LNCaP clone FGC (cell line): ENCODE measurements around the gene SLC25A38.

Experiments
- DNase-seq: peaks from one replicate; pipeline ENCODE4 v3.0.0-alpha.2; 2011; ENCODE audit warnings: low read depth
- H3K4me3 ChIP-seq: 2 replicates; pipeline ENCODE4 v1.5.1; 2011; ENCODE audit warnings: mild to moderate bottlenecking, low read depth, low read length, control low read depth
- TF ChIP-seq, protein P1 (sequence below): IDR thresholded peaks from 2 replicates; pipeline ENCODE4 v1.5.1; 2012; ENCODE audit warnings: mild to moderate bottlenecking; ENCODE audit not compliant: control insufficient read depth, insufficient read depth; ENCODE audit errors: extremely low read depth

The SLC25A38 gene

DNA sequence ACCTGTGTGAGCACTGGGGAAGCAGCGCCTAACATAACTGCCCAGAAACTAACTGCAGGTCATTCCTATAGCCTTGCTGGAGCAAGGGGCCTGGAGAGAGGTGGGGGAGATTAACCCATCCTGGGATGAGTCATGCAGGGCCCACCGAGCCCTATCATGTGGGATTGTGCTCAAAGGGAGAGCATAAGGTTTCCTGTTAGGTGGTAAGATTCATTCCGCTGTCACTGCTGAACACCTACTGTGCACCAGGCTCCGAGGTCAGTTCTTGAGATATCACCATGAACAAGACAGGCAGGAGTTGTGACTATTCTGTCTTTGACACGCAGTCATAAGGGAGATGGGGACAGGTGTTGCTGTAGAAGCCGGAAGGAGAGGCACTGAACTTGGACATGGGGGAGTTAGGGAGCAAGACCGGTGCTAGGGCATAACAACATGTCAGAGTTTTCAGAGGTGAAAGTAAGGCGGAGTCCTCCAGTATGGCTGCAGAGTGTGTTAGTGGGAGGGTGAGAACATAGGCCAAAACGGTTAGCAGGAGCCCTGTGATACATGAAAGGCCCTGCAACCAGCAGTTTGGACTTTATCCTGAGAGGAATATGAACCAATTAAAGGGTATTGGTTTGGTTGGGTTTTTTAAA is 2.4 kb downstream of the SLC25A38 start:
- no peak for DNase-seq
- TF ChIP-seq, protein P1, sequence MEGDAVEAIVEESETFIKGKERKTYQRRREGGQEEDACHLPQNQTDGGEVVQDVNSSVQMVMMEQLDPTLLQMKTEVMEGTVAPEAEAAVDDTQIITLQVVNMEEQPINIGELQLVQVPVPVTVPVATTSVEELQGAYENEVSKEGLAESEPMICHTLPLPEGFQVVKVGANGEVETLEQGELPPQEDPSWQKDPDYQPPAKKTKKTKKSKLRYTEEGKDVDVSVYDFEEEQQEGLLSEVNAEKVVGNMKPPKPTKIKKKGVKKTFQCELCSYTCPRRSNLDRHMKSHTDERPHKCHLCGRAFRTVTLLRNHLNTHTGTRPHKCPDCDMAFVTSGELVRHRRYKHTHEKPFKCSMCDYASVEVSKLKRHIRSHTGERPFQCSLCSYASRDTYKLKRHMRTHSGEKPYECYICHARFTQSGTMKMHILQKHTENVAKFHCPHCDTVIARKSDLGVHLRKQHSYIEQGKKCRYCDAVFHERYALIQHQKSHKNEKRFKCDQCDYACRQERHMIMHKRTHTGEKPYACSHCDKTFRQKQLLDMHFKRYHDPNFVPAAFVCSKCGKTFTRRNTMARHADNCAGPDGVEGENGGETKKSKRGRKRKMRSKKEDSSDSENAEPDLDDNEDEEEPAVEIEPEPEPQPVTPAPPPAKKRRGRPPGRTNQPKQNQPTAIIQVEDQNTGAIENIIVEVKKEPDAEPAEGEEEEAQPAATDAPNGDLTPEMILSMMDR = no peak
- no peak overlapping the region; the same call in 1 of the 2 replicates for H3K4me3 ChIP-seq

DNA sequence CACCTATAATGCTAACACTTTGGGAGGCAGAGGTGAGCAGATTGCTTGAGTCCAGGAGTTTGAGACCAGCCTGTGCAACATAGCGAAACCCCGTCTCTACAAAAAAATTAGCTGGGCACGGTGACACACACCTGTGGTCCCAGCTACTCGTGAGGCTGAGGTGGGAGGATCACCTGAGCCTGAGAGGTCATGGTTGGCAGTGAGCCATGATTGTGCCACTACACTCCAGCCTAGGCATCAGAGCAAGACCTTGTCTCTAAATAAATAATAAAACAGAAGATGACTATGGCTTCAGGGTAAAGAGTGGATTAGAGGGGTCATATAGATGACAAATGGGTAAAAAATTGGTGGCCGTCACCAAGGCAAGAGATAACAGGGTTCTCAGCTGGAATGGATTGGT is 3.1 kb downstream of the SLC25A38 start:
- TF ChIP-seq, protein P1 = no peak
- no peak for DNase-seq
- H3K4me3 ChIP-seq = no peak overlapping the region

DNA sequence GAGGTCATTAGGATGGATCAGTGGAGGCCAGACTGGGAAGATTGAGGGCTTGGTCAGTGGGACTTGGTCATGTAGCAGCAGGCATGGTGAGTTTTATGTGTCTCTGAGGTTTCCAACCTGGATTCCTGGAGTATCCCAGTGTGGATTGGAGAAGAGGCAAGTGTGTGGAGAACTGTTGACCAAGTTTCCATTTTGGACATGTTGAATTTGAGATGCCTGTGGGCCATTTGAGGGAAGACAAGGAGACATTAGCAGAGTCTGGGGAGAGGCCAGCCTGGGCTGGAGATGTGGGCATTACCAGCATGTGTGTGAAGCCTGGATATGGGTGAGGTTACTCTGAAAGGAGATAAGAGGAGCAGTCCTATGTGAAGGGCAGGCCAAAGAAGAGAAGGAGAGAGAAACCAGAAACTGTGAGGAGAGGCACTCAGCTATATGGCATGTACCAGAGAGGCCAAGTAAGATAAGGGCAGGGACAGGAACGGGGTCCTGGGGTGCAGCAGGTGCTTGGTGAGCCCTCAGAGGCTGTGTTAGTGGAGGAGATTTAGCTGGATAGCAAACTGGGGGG is 4.3 kb downstream of the SLC25A38 start:
- TF ChIP-seq, protein P1 = no peak
- no peak overlapping the region for H3K4me3 ChIP-seq
- DNase-seq = no peak

DNA sequence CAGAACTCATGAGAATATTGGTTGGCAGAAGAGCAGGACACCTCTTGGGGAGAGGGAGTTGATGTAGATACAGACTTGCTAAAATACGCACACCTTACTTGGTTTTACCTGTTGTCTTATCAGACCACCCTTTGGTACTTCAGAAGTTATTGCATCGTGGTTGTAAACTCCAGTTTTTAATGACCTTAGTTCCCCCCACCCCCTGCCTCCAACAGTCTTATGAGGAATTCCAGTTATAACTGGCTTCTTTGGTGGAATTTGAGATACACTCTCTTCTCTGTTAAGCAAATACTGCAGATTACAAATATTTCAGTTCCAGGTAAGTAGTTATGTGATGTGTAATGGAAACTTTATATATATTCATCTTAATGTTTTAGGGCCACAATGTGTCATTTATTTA is 5.0 kb downstream of the SLC25A38 start:
- DNase-seq = no peak
- H3K4me3 ChIP-seq = no peak overlapping the region
- TF ChIP-seq, protein P1 = no peak

DNA sequence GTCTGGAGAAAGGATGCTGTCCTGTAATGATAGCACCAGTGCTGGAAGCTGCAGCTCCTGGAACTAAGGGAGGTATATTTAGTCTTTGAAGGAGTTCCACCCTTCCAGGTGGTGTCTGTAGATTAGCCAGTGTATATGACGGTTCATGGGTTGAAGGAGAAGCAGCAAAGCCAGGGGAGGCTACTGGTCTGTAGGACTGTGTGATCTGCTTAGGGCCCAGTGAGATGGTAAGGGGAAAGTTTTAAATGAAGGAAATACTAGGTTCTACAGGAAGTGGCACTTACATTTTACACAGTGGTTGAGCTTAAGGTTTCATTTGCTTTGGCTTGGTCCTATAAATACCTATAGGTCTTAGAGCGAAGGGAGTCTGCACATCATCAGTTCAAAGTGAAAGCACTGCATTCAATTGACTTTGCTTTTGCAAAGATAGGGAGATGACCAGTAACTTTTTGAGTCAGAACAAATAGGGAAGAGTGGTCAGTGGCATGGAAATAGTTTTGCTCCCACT is 5.6 kb downstream of the SLC25A38 start:
- no peak for DNase-seq
- TF ChIP-seq, protein P1 = no peak
- no peak overlapping the region for H3K4me3 ChIP-seq

DNA sequence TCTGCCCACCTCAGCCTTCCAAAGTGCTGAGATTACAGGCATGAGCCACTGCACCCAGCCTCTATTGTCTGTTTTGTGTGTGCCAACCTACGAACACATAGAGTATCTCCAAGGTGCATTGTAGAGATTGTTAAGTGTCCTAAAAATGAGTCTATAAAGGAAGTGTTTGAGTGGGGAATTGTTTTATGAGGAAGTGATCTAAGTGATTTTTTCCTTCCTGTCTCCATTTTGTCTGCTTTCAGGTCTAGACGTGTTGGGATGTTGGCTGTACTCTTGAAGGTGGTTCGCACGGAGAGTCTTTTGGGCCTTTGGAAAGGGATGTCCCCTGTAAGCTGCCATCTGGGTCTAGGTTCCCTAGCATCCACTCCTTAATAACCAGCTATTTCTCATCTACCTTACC is 7.0 kb downstream of the SLC25A38 start:
- no peak overlapping the region for H3K4me3 ChIP-seq
- DNase-seq = no peak
- TF ChIP-seq, protein P1 = no peak

DNA sequence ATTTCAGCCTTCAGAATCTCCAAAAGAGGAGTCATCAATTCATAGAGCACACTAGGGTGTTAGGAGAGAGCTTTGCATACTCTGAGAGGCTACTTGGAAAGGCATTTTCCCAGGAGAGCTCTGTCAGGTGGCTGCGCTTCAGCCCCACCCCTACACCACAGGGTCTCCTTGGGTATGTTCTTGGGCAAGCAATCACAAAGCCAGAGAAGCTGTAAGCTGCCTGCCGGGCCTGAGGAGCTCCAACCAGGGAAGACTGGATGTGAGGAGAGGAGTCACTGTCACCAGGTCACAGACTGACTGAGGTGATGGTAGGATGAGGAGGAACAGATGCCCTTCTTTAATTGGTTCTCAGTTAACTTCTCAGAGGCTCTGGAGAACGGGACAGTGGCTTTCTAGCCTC is 13.5 kb downstream of the SLC25A38 start:
- TF ChIP-seq, protein P1 = no peak
- DNase-seq = no peak
- H3K4me3 ChIP-seq = no peak overlapping the region
